ENCODE results near the gene ZNF584.
A peak's percentile ranks its signal among the peaks of the same experiment; 100 is the strongest.
"Not testable (repeated sequence)": the region's sequence is repeated elsewhere in the genome, so short reads cannot be mapped to it uniquely, and the experiment has no call there.

Gene ZNF584

GRCh38 chr19:58386576-58387337 lies 21.7 kb upstream of the ZNF584 start, which contains the start of gene RPS5:
RPS5 (plus strand) TSS chr19:58387269; CDS start chr19:58388138, 869 bp downstream.
- DNase-seq = peak; percentile 98

GRCh38 chr19:58387338-58388174 lies 20.9 kb upstream of the ZNF584 start:
- DNase-seq = no peak

- DNase-seq = no peak
Measured at GRCh38 chr19:58388175-58388526, 20.3 kb upstream of the ZNF584 start.

- DNase-seq = no peak
Measured at GRCh38 chr19:58392945-58393724, 15.3 kb upstream of the ZNF584 start.

DNA sequence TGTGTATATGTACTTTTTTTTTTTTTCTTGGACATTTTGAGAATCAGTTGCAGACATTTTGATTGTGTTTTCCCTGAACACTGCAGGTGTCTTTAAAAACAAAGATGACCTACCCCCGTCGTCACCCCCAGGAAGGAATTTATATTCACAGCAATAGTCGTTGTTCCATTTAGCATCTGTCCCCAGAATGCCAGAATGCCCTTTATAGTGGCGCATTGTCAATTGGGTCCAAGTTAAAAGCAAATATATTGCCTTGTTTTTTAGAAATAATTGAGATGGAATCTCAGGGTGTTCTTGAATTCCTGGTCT lies 14.8 kb upstream of the ZNF584 start:
- DNase-seq = no peak

GRCh38 chr19:58394821-58395219 lies 13.6 kb upstream of the ZNF584 start:
- DNase-seq = no peak

DNA sequence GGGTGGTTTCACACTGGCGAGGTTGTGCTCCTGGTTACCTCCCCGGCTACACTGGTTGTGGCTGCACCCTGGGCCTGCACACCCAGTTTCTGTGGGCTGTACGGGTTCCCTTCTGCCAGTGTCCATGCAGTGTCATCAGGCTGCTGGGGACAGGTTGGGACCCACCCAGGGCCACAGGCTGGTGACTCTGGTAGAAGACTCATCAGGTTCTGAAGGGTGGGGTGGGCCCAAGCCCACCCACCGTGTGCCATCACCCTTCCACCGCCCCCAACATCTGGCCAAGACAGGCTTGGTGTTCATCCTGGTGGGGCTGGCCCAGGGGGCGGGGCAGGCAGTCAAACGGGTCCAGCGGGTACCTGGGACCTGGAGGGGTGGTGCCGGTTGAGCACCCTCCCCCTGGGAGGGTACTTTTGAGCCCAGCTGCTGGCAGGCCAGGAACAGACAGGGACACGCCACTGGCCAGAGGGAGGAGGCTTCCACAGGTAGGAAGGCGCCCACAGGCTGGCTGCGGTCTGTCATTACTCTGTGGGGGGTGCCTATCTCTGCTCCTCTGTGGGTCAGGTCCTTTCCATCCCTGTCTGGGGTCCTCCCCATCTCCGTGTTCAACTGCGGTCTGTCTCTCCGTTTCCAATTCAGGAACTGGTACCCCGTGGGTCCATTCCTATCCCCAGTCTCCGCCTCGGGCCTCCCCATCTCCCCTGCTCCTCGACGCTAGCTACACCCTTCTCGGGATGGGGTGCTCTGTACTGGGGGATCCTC lies 13.1 kb upstream of the ZNF584 start, which contains the start of gene RNF225:
TSS of gene RNF225 (plus strand) at position 437 of the 759 bp plus-strand sequence. CDS start 434 bp downstream, outside the sequence.
- DNase-seq = no peak

DNA sequence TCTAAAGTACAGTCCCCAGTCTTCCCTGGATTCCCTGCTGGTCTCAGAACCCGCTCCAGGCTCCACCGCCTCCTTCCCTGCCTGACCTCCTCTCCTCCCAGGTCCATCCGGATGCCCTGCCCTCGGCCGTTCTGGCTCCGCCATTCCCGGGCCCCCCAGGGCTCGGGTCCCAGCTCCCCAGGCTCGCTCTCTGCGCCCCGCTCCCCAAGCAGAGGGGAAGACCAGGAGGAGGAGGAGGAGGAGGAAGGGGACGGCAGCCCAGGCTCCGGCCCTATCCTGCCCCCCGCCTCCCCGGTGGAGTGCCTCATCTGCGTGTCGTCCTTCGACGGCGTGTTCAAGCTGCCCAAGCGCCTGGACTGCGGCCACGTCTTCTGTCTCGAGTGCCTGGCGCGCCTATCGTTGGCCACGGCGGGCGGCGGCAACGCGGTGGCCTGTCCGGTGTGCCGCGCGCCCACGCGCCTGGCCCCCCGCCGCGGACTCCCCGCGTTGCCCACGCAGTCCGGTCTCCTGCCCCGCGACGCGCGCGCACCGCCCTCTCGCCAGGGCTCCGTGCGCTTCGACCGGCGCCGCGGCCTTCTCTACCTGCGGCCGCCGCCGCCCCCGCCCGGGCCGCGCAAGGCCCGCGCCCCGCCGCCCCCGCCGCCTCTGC lies 12.3 kb upstream of the ZNF584 start:
- no peak for DNase-seq

- DNase-seq = no peak
Measured at GRCh38 chr19:58396691-58397532, 11.5 kb upstream of the ZNF584 start.

- no peak for DNase-seq
Measured at GRCh38 chr19:58397533-58398037, 10.9 kb upstream of the ZNF584 start.

- no peak for DNase-seq
Measured at GRCh38 chr19:58398087-58398486, 10.4 kb upstream of the ZNF584 start.

DNA sequence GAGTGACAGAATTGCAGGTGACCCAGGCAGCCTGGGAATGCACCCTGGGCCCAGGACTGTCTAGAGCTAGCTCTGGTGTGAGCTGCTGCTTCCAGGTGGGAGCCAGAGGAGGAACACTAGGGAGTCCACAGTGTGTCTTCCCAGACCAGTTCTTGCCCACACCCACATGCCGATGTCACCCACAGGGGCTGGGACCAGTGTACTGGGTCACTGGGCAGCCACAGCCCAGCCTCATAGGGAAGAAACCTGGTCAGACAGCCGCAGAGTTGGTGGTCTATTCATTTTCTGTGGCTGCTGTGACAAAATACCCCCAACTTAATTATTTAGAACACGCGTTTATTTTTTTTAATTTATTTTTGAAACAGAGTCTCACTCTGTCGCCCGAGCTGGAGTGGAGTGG lies 9.9 kb upstream of the ZNF584 start:
- no peak for DNase-seq

DNA sequence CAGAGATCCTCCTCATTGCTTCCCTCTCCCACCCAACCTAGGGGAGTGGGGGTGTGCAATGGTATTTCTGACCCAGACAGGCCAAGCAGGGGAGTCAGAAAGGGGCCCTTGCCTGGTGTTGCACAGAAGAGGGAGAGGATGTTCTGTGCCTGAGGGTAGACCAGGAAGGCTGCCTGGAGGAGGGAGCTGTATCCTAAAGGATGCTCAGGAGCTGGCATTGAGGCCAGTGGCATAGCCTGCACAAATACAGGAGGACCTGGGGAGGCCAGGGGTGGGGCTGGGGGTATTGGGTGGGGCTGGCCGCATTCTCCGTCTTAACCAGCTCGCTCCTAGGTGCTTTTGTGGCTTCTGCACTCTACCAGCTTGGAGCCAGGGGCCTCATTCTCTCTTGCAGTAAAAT lies 8.5 kb upstream of the ZNF584 start:
- no peak for DNase-seq

DNA sequence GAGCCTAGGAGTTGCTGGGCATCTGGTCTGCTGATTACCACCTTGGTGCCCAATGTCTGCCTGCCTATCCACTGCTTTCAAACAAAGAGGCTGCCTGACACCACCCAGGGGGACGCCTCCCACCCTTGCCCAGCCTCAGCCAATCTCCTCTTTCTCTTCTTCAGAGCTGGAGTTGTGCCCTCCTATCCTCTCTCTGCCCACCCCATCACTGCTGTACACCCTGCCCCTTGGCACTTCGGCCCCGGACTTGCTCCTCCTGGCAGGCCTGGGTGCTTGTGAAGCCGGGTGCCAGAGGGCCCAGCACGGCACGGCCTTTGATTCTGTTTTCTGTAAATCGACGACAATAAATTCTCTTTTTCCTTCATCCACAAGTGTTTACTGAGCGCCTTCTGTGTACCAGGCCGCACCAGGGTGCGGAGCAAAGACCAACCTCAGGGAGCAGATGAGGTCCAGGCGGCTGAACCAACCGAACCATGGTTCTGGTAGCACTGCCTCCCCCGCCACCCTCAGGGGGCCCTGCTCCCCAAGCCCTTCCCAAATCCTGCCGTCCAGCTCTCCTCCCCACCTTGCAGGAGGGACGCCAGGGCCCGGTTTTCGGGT lies 8.0 kb upstream of the ZNF584 start:
- peak; percentile 29 for DNase-seq

DNA sequence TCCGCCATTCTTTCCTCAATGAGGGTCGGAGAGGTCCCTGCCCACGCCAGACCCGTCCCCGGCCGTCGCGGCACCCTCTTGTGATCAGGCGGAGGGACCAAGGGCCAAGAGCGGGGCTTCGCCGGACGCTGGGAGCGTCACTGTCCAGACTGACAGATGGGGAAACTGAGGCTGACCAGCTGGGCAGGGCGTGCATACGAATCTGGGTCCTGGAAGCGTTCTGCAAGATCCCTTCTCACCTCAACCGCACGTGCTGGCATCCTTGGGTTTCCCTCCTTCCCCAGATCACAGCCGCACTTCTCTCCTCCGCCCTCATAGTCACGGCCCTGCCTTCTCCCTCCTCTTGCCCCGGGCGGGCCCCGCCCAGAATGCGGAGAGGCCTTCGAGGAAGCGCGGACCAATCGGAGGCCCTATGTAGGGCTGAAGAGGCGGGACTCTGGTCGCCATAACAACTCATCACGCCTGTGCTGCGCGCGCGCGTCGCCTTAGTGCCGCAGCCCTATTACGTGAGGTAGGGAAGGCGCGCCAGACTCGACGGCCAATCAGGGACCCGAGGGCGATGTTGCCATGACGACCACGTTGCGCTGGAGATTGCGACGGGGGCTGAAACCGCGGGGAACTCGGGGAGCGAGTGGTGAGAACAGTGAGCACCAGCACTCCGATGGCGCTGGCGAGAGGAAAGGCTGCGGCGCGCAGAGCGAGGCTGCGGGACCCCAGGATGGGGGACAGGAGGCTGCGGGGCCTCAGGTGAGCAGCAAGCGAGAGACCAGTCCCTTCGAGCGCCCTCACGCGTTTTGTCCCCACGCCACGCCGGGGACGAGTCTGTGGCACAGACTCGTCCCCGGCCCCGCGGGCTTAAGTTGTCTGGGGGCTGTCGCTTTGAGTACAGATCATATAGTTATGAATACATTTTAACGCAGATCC lies 7.3 kb upstream of the ZNF584 start:
- DNase-seq = peak; percentile 99

DNA sequence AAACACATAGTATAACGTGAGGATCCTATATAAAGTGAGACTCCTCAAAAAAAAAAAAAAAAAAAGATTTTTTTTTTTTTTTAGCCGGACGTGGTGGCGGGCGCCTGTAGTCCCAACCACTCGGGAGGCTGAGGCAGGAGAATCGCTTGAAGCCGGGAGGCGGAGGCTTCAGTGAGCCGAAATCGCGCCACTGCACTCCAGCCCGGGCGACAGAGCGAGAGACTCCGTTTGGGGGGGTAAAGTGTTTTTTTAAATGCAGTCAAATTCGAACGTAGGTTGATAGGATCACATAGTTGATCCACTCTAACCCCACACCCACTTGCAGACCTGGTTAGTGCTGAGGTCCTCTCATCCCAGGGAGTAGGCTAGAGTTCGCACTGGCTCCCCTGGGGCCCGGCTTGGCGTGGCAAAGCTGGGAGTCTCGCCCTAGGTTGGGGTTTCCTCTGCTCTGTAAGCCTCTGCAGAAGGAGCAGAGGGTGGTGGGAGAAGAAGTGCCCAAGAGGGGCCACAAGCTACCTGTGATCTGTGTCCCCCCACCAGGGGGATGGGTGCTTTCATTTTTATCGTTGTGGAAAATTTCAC lies 6.5 kb upstream of the ZNF584 start:
- DNase-seq = no peak

- not testable (repeated sequence) for DNase-seq
Measured at GRCh38 chr19:58403920-58404478, 4.5 kb upstream of the ZNF584 start.

DNA sequence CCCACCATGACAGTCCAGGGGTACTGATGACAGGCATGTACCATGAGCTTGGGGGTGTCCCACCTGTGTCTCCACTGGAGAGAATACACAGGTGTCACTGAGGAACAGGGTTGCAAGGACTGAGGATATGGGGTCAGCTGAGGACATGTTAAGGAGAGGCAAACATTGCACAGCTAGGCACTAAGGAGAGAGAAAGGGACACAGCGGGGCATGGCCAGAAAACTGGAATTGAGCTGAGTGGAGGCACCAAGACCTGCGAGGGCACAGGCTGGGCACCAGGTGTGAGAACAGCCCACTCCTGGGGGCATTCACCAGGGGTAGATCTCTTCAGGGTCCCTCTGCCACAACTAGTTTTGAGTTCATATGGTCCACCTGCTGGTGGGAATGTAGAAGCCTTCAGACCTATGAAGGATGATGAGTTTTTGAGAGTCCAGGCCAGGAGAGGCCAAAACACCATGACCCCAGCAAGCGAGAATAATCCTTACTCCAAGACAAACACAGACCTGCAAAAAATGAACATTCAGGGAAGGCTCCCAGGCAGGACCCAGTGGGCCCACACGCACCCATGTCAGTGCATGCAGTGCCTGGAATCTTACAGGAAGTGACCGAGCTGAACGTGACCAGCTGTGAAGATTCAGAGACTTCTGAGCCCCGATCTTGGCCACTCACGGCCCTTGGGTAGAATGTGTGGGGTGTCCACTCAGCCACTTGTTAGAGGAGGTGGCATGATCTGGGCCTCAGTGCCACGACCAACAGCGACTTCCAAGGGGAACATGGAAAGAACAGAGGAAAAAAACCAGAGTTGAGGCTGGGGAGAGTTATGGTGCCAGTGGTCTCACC lies 1.4 kb upstream of the ZNF584 start:
- DNase-seq = no peak

Measured in NCI-H774 (cell line).